ENCODE measurements around the gene COPS8. TPM values are rescaled to one million over a fixed set of nuclear protein-coding genes. Genes with fewer than 3 reads are reported as not detected.
A peak's percentile ranks its signal among the peaks of the same experiment; 100 is the strongest.

COPS8 gene
- total and polyA plus RNA-seq, 2 of the 8 experiments (the other 6 are each of a cell fraction or from before 2014, with no cell fraction given): 59.3 to 67.5 TPM

GRCh38 chr2:237148624-237149023 lies 62.9 kb downstream of the COPS8 start:
- no peak overlapping the region for H4K5ac ChIP-seq (ENCODE audit: insufficient read length, low read depth, low read length)
- no peak for DNase-seq (ENCODE audit: low read depth in 1 of 2, low spot score in 2 of 2)
- H3K23ac ChIP-seq (ENCODE audit: insufficient read length): no peak overlapping the region
- H3K27me3 ChIP-seq (replicated peaks in 1 of 4; ENCODE audit: control insufficient read depth in 3 of 4, extremely low read depth in 1 of 4, insufficient read depth in 3 of 4, low read length in 3 of 4): no peaks in the 10 kb centered on the region
- H3K14ac ChIP-seq (ENCODE audit: insufficient read length): no peak overlapping the region
- no peak overlapping the region for H3K4ac ChIP-seq (replicated peaks; ENCODE audit: insufficient read length, low read depth, low read length)
- POLR2A ChIA-PET (ENCODE audit: partially characterized antibody): no interaction called here
- no peak overlapping the region for H2BK5ac ChIP-seq (ENCODE audit: low read depth, low read length)
- CTCF ChIA-PET (ENCODE audit: partially characterized antibody): interaction anchor here (0.9 to 2.2 kb wide), 5 partner anchors 16 to 364 kb away, joined by 3 to 8 read pairs (median 5); no protein-coding TSS in a partner anchor
- H3K36me3 ChIP-seq (ENCODE audit: control insufficient read depth in 2 of 4, insufficient read depth in 4 of 4, low read length in 3 of 4): no peaks in the 10 kb centered on the region
- no peak overlapping the region for H2AFZ ChIP-seq (ENCODE audit: low read length)
- no peak overlapping the region for H3K56ac ChIP-seq (replicated peaks; ENCODE audit: insufficient read length, low read depth, low read length)
- no peak overlapping the region for H2AK5ac ChIP-seq (ENCODE audit: low read depth, low read length)
- no peak overlapping the region for H3K4me3 ChIP-seq (ENCODE audit: extremely low read depth in 1 of 4, insufficient read depth in 2 of 4, low read depth in 3 of 4, low read length in 4 of 4)
- no peak overlapping the region for H3K18ac ChIP-seq (ENCODE audit: extremely low read depth, low read length)
- H3K27ac ChIP-seq (ENCODE audit: low read depth, low read length): no peak overlapping the region
- no peak overlapping the region for H4K91ac ChIP-seq (replicated peaks; ENCODE audit: insufficient read length, low read length)
- no peak overlapping the region for H3K4me2 ChIP-seq (ENCODE audit: insufficient read depth in 1 of 2, low read depth in 2 of 2, low read length in 2 of 2)
- H3K4me1 ChIP-seq (replicated peaks in 1 of 4; ENCODE audit: control insufficient read depth in 3 of 4, insufficient read depth in 4 of 4, low read length in 3 of 4): no peaks in the 10 kb centered on the region
- 0 out of 2 replicates have a peak overlapping the region, but pooled peaks have one; percentile 63 for H2BK15ac ChIP-seq (ENCODE audit: low read length)
- H3K9me3 ChIP-seq (ENCODE audit: insufficient read depth in 2 of 2, low read depth in 1 of 2, low read length in 1 of 2): peaks cover 15 to 24% of the 10 kb centered on the region in 2 experiments
- H4K8ac ChIP-seq (ENCODE audit: extremely low read depth, insufficient read depth, low read length): no peak overlapping the region
- H2BK120ac ChIP-seq (replicated peaks; ENCODE audit: low read depth, low read length): no peak overlapping the region
- whole genome bisulfite sequencing, 2 experiments (ENCODE audit: extremely low coverage in 1 of 2, insufficient coverage in 1 of 2, insufficient read length in 1 of 2, insufficient replicate concordance in 2 of 2, low coverage in 1 of 2, low lambda C conversion rate in 2 of 2, missing lambda C conversion rate in 1 of 2): 88% methylated on average over 4 of the region's 4 CpGs; no CpG with 5 or more reads in 1 of the 2 experiments
- H2BK12ac ChIP-seq (ENCODE audit: low read depth, low read length): no peak overlapping the region
- FAIRE-seq: no peak
- no peak for TF ChIP-seq SP1 (IDR thresholded peaks at IDR 0.05; ENCODE audit: low read depth, low read length)
- TF ChIP-seq SP4 (IDR thresholded peaks at IDR 0.05; ENCODE audit: low read length): no peak
- TF ChIP-seq POLR2AphosphoS5 (IDR thresholded peaks at IDR 0.05; ENCODE audit: low read depth, low read length): no peak
- TF ChIP-seq HDAC6 (IDR thresholded peaks at IDR 0.05; ENCODE audit: low read depth, low read length): no peak
- no peak for TF ChIP-seq BACH1 (IDR thresholded peaks at IDR 0.05; ENCODE audit: low read length)
- TF ChIP-seq HDAC2 (IDR thresholded peaks at IDR 0.05; ENCODE audit: borderline replicate concordance in 1 of 2, low read depth in 2 of 2, low read length in 2 of 2): no peak
- no peak for TF ChIP-seq EZH2 (IDR thresholded peaks at IDR 0.05; ENCODE audit: low read depth, low read length, severe bottlenecking)
- TF ChIP-seq, protein P1, sequence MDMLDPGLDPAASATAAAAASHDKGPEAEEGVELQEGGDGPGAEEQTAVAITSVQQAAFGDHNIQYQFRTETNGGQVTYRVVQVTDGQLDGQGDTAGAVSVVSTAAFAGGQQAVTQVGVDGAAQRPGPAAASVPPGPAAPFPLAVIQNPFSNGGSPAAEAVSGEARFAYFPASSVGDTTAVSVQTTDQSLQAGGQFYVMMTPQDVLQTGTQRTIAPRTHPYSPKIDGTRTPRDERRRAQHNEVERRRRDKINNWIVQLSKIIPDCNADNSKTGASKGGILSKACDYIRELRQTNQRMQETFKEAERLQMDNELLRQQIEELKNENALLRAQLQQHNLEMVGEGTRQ (IDR thresholded peaks at IDR 0.05; ENCODE audit: low read length): no peak
- TF ChIP-seq SIRT6 (IDR thresholded peaks at IDR 0.05; ENCODE audit: low read length): no peak
- TF ChIP-seq CTBP2 (IDR thresholded peaks at IDR 0.05; ENCODE audit: borderline replicate concordance, insufficient read depth, insufficient read length, low read length): no peak
- no peaks in the 10 kb centered on the region for H3K79me2 ChIP-seq (ENCODE audit: control insufficient read depth in 1 of 2, insufficient read depth in 2 of 2, low read length in 2 of 2)
- no peaks in the 10 kb centered on the region; the same call in 1 of the 2 replicates for H3K23me2 ChIP-seq (ENCODE audit: low read depth, low read length)
- no peak overlapping the region for H2BK20ac ChIP-seq (ENCODE audit: low read length)
- no peaks in the 10 kb centered on the region for H3K79me1 ChIP-seq (ENCODE audit: low read depth, low read length)
- no peak overlapping the region for H3K9ac ChIP-seq (replicated peaks in 1 of 4; ENCODE audit: extremely low read depth in 1 of 4, low read depth in 3 of 4, low read length in 3 of 4)
- no peaks in the 10 kb centered on the region for H4K20me1 ChIP-seq (replicated peaks in 1 of 2; ENCODE audit: control insufficient read depth in 1 of 2, insufficient read depth in 2 of 2, low read length in 2 of 2)

Data from H1 (cell line).